ENCODE results near the gene RGS12. TPM values are rescaled to one million over a fixed set of nuclear protein-coding genes. Genes with fewer than 3 reads are reported as not detected.

RGS12 gene
- polyA plus RNA-seq, 1 of the 3 experiments (the other 2 are of a cell fraction), result 18.4 TPM

DNA sequence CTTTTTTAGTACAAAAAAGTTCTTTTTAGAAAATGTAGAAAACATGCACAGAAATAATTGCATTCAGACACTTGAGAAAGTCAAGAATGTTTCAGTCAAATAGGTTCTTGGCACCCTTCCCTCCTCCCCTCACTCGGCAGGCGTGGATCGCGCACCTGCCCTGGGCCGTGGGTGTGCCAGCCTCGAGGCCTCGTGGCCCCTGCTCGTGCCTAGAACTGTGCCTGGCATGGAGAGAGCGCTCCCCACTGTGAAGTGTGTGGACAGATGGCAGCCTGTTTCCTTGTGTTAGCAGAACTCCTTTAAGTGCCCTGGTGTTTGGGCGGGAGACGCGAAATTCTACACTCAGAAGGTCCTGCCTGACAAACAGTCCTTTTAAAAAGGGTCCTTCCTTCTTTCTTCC lies 14.7 kb downstream of the RGS12 start (continued):
- TF ChIP-seq GABPA (IDR thresholded peaks at IDR 0.05; ENCODE audit: low read depth) (no peak), GATA2 (CRISPR knock-in tag; IDR thresholded peaks at IDR 0.05) (no peak)
- TF ChIP-seq, protein P1, sequence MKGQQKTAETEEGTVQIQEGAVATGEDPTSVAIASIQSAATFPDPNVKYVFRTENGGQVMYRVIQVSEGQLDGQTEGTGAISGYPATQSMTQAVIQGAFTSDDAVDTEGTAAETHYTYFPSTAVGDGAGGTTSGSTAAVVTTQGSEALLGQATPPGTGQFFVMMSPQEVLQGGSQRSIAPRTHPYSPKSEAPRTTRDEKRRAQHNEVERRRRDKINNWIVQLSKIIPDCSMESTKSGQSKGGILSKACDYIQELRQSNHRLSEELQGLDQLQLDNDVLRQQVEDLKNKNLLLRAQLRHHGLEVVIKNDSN (IDR thresholded peaks at IDR 0.05; ENCODE audit: borderline replicate concordance, low read depth), result no peak
- TF ChIP-seq, protein P2, sequence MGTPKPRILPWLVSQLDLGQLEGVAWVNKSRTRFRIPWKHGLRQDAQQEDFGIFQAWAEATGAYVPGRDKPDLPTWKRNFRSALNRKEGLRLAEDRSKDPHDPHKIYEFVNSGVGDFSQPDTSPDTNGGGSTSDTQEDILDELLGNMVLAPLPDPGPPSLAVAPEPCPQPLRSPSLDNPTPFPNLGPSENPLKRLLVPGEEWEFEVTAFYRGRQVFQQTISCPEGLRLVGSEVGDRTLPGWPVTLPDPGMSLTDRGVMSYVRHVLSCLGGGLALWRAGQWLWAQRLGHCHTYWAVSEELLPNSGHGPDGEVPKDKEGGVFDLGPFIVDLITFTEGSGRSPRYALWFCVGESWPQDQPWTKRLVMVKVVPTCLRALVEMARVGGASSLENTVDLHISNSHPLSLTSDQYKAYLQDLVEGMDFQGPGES (IDR thresholded peaks at IDR 0.05; ENCODE audit: low read depth, low read length), result no peak

DNA sequence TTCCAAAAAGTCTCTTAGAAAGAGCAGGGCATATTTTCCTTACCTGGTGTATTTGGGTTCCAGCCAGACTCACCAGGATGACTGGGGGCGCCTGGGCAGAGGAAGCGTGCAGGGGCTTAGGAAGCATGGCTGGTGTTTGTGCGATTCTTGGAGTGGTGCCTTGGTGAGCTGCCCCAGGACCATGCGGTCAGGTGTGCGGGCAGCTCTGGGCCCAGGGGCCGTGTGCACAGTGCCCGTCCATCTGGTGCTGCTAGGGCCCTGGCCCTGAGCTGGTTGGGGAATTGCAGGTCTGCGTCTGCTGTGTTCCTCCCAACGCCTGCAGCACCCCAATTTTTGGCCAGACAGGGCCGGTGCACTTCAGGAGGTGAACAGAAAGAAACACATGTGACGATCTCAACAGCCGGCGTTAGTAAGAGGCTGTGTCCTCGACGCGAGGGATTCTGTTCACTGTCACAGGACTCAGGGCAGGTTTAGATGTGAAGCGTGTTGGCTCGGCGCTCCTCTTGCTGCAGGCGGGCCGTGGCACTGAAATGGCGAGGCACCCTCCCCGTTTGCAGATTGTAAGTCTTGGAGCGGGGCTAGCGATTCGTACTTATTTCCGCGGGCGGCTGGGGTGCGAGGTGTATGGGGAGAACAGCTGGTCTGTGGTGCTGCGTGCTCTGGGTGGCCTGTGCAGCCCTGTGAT lies 15.2 kb downstream of the RGS12 start:
- TF ChIP-seq CHD2 (IDR thresholded peaks at IDR 0.05; ENCODE audit: low read length, partially characterized antibody) (no peak), FOXJ3 (CRISPR knock-in tag; IDR thresholded peaks at IDR 0.05) (no peak), GABPA (IDR thresholded peaks at IDR 0.05; ENCODE audit: low read depth) (no peak), FOSL2 (IDR thresholded peaks at IDR 0.05; ENCODE audit: borderline replicate concordance, low read depth) (no peak), EZH2phosphoT487 (IDR thresholded peaks at IDR 0.05; ENCODE audit: borderline replicate concordance, low read depth) (no peak), NRF1 (IDR thresholded peaks at IDR 0.05; ENCODE audit: low read depth, low read length) (no peak)
- TF ChIP-seq, protein P3, sequence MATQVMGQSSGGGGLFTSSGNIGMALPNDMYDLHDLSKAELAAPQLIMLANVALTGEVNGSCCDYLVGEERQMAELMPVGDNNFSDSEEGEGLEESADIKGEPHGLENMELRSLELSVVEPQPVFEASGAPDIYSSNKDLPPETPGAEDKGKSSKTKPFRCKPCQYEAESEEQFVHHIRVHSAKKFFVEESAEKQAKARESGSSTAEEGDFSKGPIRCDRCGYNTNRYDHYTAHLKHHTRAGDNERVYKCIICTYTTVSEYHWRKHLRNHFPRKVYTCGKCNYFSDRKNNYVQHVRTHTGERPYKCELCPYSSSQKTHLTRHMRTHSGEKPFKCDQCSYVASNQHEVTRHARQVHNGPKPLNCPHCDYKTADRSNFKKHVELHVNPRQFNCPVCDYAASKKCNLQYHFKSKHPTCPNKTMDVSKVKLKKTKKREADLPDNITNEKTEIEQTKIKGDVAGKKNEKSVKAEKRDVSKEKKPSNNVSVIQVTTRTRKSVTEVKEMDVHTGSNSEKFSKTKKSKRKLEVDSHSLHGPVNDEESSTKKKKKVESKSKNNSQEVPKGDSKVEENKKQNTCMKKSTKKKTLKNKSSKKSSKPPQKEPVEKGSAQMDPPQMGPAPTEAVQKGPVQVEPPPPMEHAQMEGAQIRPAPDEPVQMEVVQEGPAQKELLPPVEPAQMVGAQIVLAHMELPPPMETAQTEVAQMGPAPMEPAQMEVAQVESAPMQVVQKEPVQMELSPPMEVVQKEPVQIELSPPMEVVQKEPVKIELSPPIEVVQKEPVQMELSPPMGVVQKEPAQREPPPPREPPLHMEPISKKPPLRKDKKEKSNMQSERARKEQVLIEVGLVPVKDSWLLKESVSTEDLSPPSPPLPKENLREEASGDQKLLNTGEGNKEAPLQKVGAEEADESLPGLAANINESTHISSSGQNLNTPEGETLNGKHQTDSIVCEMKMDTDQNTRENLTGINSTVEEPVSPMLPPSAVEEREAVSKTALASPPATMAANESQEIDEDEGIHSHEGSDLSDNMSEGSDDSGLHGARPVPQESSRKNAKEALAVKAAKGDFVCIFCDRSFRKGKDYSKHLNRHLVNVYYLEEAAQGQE (IDR thresholded peaks at IDR 0.05; ENCODE audit: low read depth, low read length), result no peak
- CTCF ChIA-PET, result interaction anchor here (0.9 kb wide), 1 partner anchor 13 kb away, joined by 3 read pairs; no protein-coding TSS in a partner anchor
- 97% methylated on average over 20 of the region's 31 CpGs for WGBS (ENCODE audit: low lambda C conversion rate)

More for the DNA sequence above, 15.2 kb downstream of the RGS12 start:
- Histone ChIP-seq H3K9me2 (no peaks in the 10 kb centered on the region), H3F3A (replicated peaks; ENCODE audit: insufficient read depth) (peaks cover 2% of the 10 kb centered on the region), H3K27me3 (ENCODE audit: insufficient read depth) (no peaks in the 10 kb centered on the region), H2AFZ (ENCODE audit: low read depth) (no peak overlapping the region), H3K4me1 (ENCODE audit: control insufficient read depth in 1 of 2, insufficient read depth in 2 of 2, low read depth in 1 of 2, low read length in 1 of 2) (peaks cover 16 to 31% of the 10 kb centered on the region in 2 experiments; a peak in 3 of 4 replicates), H4K20me1 (ENCODE audit: insufficient read depth) (peaks cover 84% of the 10 kb centered on the region), H3K9me3 (no peaks in the 10 kb centered on the region), H3K27ac (ENCODE audit: low read depth in 2 of 2, low read length in 1 of 2) (no peak overlapping the region), H3K9ac (no peak overlapping the region), H3K79me2 (ENCODE audit: insufficient read depth) (peaks cover 81% of the 10 kb centered on the region), H3K4me3 (ENCODE audit: low read depth in 2 of 2, low read length in 1 of 2) (no peak overlapping the region), H3K4me2 (no peak overlapping the region), H3K36me3 (replicated peaks in 1 of 2; ENCODE audit: control insufficient read depth in 1 of 2, insufficient read depth in 2 of 2, low read length in 1 of 2) (no peaks in the 10 kb centered on the region)
- POLR2A ChIA-PET, result no interaction called here
- no peak for DNase-seq

Data from SK-N-SH (cell line).